HG02973 (cell line): ENCODE measurements around the gene CELF2.

Source experiments
- ATAC-seq: cut with Tn5 transposase; IDR thresholded peaks from one replicate; pipeline ENCODE4 v1.9.1; 2021; ENCODE audit warnings: moderate library complexity; ENCODE audit not compliant: unreplicated experiment

Gene CELF2

DNA sequence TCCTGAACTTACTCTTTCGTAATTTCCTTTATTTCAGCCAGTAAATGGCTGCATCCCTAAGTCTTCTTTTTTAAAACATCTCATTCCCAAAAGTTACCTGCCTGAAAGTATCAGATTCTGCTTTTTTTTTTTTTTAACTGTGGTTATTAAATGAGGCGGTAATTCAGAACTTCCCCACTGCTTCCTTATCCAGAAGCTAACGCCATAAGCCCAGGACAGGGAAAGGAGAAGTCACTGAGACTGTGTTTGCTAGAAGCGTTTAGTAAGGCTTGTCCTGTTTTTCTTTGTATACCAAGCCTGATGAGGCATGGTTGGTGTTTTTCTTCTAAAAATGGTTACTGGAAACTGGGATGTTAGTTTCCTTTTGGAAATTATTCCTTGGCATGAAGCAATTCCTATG, 197.8 kb downstream of the CELF2 start:
- no peak for ATAC-seq

DNA sequence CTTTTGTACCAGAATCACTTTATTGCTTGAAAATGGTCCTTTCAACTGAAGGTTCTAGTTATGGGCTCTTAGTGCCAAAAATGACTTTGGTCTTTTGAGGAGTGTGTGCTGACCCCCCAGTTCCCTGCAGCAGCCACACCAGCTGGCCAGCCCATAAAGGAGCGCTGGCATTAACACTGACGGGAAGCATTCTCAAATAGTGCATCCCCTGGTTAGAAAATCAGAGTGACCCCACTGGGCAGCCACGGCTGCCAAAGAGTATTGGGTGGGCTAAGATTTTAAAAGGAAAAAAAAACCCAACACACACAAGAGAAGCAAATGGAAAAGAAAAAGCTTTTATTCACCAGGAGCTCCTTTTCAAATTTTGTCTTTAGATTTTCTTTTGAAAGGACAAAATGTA, 199.8 kb downstream of the CELF2 start:
- no peak for ATAC-seq

DNA sequence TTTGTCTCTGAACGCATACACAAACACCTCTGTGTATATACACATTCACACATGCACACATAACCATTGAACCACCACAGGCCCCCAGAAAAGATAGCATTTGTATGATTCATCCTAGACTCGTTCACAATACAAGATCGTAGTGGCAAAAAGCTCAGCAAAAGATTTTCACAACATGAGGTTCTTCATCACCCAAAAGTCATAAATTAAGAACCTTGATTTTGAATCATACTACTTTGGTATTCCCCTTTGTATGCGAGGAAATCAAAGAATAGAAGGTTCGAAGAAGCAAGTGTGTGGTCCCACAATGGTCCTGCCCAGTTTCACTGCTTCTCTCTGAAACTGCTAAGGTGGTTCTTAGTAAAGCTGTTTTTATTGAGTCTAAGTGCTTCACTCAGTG, 200.7 kb downstream of the CELF2 start:
- no peak for ATAC-seq

DNA sequence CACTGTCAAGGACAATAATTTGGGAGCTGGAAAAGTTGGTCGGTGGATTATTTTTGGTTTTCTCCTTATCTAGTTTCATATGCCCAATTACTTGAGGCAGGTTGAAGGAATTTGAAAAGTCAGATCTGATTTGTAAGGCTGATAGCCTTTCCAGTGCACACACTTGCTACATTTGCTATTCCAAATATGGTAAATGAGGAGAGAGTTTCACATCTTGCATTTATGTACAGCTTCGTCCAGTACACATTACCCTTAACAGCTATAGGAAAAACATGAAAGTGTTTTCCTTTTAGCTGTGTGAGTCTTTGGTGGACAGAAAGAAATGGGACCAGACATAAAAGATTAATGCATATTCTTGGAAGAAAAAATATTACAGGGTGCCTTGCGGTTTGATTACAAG, 201.8 kb downstream of the CELF2 start:
- no peak for ATAC-seq

DNA sequence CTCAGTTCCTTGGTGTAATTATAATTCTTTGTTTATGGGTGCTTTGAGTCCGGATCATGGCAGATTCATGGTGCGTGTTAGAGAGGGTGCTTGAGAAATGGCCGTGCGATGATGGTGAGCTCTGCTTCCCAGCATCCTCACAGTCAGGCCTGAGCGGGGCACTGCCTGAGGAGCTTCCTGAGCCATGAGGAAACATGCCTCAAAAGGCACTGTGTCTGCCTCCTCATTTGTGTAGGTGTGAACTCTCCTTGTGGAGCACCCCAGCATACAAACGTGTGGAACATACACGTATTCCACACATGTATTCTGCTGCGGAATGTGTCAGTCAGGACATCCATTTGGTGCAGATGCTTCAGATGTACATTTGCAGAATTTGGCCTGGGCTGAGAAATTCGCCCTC, 205.4 kb downstream of the CELF2 start:
- no peak for ATAC-seq

DNA sequence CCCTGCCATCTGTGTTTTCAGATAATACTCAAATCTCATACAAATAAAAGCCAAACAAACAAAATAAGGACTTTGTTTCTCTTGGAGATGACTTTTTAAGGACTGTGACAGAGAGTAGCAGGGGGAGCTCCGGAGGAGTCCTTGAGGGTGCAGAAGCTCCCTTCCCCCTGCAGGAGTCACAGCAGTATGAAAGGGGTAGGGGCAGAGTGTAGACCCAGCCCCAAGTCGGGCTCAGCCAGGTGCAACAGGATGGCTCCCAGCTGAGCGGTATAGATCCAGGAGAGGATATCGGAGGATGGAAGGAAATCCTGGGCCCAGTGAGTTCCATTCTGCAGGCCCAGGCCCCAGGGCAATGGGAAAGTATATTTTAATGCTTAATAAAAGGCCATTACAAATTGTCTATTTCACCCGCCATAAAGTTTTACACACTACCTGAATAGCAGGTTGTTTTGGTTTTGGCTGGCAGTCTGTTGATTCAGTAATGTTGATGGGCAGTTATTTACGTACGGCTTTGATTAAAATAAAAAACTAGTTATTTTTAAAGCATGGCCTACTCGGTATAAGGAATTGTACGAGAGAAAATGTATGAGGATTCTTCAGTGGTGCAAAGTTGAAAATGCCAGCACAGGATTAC, 206.0 kb downstream of the CELF2 start:
- ATAC-seq = no peak

DNA sequence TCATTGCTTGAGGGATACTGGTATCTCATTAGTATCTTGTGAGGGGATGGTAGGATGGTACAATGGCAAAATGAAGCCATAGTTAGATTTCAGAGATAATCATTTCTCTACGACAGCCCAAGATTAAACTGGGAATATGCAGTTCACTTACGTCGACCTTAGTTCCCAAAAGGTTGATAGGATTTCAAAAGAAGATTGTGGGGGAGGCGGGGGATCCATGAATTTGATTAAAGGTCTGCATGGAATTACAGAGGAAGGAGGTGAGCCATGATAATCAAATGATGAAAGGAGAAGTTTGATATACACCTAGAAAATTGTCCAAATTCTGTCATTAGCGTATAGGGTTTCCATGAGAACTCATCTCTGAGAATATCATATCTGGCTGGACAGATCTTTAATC, 206.6 kb downstream of the CELF2 start:
- no peak for ATAC-seq

DNA sequence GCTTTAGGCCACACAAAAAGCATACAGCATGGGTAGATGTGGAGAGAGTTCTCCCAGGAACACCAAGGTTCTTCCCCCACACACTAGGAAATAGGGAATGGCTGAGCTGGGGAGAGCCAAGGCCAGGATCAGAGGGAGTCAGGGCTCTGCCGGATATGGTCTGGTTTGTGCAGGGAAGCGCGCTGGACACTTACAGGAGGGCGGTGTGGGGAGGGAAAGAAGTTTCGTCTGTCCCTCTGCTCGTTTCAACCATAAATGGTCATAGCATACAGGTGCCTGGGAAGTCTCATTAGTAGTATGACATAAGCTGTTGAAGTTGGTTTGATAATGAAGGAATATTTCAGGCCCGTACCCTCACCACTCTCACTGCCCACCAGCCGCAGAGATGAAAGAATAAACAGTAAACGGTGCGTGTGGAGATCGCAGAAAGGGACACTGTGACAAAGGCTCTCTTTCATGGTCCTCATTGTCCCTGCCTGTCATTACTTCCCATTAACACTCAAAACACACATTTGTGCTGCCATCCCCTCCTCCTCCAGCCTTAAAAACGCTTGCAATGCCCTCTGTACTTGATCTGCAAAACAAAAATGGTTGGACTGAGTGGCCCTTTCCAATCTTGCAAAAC, 207.2 kb downstream of the CELF2 start:
- no peak for ATAC-seq

DNA sequence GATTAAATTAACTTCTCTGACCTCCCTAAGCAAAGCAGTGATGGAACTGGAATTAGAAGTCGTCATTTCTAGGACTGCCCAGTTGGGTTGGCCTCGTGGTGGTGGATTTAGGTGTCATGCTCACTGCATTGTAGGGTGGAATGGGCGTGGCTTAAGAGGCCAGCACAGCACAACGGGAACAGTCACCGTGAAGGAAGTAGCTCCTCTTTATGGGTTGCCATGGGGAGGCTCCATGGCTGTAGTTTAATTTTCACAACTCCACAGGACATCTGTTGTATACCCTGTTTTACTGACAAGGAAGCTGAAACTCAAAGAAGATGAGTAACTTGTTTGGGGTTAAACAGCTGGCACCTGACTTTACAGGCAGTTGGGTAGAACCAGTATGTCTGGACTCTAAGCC, 208.3 kb downstream of the CELF2 start:
- peak; percentile 48 for ATAC-seq

DNA sequence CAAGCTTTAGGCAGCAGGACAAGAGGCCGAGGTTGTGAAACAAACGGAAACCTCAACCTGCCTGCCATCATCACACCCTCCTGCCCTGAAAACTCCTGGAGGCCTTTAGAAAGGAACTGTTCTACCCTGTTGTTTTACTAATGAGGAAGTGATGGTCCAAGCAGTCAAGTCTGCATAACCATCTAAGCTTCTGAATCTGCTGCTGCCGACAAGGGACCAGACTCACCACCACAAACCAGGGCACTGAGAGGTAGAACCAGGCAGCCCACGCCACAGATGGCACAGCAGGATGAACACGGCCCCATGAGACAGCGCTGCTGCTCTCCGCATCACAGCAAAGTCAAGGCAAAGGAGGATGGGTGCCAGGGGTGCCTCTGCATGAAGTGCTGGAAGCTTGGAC, 209.4 kb downstream of the CELF2 start:
- peak; percentile 39 for ATAC-seq

DNA sequence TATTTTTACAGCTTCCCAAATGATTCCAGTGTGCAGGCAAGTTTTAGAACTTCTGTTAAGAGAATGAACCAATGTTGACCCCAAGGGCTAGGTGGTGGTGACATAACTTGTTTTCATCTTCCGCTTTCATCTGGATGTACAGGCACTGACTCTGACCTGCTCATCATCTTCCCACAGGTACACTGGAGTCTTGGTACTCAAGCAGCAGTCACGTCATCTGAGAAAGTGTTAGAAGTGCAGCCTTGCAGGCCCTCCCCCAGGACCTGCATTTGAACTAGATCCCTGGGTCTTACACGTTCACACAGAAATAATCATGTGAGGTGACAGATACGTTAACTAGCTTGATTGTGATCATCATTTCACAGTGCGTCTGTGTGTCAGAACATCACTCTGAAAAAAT, 212.2 kb downstream of the CELF2 start:
- no peak for ATAC-seq

DNA sequence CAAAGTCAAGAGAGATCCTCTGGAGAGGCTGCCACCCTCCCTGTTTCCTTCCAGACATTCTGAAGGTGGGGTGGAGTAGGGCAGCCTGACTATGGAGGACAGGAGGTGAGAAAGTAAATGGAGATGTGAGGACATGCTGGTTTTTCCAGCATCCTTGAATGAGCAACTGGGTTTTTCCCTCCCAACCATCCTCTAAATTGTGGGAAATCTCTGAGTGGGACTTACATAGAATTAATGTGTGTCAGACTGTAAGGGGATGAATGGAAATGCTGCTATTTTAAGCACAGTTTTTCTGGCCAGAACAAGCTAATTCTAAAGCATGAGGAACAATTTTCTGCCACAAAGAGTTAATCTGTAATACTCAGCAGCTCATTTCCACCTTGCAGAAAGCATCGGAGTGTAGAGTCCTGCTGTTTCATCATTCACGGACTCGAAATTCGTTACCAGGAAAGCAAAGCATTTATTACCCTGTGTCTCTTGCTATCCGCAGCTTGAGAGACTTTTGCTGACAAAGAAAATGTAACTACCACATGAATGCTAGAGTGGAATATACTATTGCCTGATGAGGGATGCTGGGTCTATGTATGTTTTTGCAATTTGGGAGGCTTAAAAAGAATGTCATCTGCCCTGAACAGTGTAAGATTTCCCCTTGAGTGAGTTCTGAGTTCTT, 213.0 kb downstream of the CELF2 start:
- ATAC-seq = no peak

DNA sequence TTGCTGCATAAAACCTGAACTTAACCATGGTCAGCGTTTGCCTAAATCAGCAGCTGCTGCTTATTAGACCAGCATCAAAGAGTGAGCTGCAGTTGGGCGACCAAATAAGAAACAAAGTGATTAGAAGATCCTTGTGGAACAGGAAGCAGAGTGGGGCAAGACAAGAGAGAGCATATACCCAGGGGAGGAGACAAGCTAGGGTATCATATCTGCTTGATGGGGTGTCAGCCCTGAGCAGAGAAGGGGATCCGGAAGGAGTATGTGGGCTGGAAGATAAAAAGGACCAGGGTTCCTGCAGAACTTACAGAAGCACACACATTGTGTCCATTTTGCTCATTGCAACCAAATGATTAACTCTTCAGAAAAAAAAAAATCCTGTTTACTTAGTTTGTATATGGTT, 213.6 kb downstream of the CELF2 start:
- no peak for ATAC-seq

DNA sequence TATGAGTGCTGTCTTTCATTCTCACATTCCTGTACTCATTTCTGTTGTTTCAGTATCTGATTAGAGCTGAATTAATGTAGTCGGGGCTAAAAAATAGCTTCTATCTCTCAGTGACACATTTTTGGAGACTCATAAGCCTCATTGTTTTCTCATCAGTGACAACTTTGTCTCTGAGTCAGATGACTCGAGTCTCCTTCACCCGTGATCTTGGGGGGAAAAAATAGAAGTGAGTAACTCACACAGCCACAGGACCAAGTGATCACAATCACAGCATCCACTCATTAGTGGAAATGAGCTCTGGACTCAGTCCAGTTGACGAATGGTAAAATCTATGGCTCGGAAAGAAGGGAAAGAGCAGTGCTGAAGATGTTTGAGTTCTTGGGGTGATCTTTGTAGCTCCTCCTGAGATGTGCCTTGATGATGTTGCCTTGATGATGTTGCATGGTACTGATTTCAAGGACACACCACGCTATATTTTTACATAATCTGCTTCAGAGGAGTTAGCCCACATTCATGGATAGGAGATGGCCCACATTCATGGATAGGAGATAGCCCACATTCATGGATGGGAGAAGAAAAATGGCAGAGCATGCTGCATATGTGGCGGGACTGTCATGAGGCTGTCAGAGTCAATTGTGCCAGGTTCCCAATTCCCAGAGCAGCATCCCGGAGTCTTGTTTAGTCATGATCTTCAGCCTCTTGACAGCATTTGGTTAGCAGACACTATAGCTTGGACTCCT, 214.7 kb downstream of the CELF2 start:
- ATAC-seq = no peak

DNA sequence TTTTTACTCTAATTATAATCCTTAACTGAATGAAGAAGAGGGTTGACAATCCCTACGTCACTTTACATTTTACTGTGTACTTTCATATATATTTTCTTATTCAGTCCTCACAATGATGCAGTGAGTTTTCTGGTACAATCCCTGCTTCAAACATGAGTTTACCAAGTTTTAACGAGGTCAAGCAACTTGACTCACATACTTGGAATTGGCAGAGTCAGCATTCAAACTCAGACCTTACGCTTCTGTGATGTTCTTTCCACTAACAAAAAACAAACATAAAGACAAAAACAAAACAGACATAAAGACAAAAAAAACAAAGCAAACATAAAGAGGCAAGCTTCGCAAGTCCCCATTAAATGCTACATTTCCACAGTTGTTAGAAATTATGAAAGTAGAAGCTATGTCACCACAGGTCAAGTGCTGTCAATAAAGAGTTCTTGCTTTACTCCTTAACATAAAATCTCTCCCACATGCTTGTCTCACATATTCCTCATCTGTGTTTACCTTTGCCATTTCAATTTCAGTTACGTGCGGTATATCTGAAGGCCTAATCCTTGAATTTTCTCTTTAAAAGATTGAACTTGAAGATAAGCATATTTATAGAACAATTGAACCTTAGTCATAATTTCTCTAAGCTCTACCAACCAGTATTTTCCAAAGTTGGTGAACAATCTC, 217.3 kb downstream of the CELF2 start:
- ATAC-seq = no peak

DNA sequence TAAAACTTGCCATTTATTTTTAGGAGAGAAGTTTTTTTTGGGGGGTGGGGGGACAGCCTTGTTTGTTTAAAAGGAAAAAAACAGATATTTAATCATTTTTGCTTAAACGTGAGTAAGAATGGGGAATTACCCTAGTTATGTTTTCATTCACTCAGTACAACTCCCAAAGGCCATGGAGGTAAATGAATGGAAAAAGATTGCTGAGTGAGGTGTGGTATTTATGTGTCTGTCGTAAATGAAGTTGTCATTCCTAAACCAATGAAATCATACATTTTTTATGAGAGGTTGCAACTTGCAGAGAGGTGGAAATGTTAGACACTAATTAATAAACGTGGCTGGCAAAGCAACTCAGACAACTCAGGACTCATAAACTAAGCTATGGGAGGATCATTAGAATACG, 218.1 kb downstream of the CELF2 start:
- ATAC-seq = peak; percentile 28

DNA sequence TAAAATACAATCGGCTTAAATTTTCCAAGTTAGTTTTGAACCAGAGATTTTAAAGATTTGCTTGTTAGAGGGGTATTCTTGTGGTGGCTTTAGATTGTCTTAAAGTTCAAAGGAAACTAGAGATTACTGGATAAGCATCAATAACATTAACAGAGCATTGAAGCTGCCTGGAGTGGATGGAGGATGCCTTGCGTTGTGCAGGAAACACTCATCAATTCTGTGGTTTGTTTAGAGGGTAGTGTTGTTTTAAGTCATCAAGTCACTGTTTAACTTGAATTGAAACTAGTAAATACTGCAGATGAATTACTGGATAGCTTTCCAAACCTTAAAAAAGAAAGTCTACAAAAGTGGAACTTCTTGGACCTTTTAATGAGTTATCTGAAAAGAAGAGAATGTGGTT, 218.6 kb downstream of the CELF2 start:
- ATAC-seq = peak; percentile 76

DNA sequence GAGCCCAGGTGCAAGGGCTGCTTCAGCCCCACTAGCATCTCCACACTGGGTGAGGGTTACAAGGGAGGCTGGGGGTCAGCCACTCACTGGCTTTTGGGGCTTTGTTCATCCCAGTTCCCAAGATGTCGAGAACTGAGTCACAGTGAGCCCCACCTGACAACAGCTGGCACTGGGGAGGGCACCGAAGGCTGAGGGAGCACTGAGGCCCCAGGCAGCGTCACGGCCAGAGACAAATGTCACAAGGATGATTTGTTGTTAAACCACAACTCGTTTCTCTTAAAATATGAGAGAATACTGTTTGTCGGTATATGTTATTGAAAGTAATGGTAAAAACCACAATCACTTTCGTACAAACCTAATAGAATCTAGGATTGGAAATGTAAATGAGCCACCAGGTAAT, 219.9 kb downstream of the CELF2 start:
- ATAC-seq = no peak

DNA sequence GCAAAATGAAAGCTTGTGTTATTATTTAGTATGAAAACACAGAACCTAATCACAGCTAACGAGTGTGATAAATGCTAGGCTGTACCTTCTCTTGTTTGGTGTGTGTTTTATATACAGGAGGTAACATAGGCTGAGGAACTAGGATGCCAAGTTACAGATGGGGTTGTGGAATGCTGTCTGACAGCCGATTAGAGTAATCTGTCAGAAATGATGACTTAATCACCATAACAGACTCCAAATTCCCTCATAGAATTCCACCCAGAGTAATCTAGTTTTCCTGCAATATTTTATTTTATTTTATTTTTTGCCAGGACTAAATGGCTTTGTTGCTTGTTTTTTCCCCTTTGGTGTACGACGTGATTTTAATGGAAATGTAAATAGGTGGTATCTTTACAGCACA, 221.2 kb downstream of the CELF2 start:
- ATAC-seq = no peak

DNA sequence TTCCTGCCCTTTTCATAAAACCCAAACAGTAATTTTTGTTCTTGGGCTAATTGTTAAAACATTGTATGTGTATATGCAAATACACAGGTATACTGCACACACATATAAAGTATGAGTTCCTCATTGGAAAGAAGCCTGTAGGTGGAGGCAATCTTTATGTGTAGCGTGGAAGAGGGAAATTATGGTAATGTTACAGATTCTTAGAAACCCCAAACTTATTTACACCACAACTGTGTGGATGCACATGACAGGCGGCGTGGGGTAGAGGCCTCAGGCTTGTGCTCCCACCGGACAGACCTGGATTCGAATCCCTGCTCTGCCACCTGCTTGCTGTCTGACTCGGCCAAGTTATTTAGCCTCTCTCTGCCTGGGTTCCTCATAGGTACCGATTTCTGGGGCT, 223.0 kb downstream of the CELF2 start:
- ATAC-seq = no peak
